ENCODE data around the gene CD8A.

- TF ChIP-seq POLR2AphosphoS5 (IDR thresholded peaks at IDR 0.05; ENCODE audit: borderline replicate concordance, low read depth, low read length): no peak
- TF ChIP-seq FOXP2 (optimal IDR thresholded peaks at IDR 0.05; ENCODE audit: control extremely low read depth, extremely low read length, insufficient read depth): no peak
- TF ChIP-seq EZH2 (IDR thresholded peaks at IDR 0.05): no peak
Measured at GRCh38 chr2:86775338-86775737, 15.4 kb downstream of the CD8A start.
